ENCODE measurements around the gene R3HDM2. TPM values are rescaled to one million over a fixed set of nuclear protein-coding genes. Genes with fewer than 3 reads are reported as not detected.
A peak's percentile ranks its signal among the peaks of the same experiment; 100 is the strongest.

R3HDM2 gene
- polyA plus RNA-seq, 4 donors: 52.3 to 104 (median 80.9) TPM

DNA sequence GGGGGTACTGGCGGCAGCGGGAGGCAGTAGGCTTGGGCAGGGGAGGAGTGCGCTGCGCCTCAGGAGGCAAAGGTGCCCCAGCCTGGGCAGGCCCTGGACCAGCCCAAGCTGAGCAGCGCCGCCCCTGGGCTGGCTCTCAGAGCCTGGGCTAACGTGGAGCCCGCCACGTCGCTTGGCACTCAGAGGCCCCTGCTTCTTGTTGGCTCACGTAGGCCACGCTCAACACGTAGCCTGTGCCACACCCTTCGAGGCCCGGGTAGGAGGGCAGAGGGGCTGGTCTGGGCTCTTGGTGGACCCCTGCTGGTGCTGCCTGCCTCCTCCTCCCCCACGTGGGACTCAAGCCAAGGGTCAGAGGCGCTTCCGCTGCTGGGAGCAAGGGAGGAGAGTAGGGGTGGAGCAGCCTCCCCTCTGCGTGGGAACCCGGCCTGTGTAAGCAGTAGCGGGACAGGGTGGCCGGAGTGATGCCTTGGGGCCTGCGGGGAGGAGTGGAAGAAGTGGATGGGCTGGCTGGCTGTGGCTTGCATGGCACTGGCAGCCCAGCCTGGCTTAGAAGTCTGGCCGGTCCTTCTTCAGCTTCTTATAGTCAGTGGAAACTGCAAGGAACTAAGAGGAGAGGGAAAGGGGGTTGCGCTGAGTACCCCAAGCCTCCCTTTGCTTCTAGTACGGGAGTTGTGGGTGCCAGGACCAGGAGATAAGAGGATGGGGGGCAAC is 195.7 kb downstream of the R3HDM2 start:
- DNase-seq (ENCODE audit: low read depth in 4 of 4, low spot score in 2 of 4): no peak

DNA sequence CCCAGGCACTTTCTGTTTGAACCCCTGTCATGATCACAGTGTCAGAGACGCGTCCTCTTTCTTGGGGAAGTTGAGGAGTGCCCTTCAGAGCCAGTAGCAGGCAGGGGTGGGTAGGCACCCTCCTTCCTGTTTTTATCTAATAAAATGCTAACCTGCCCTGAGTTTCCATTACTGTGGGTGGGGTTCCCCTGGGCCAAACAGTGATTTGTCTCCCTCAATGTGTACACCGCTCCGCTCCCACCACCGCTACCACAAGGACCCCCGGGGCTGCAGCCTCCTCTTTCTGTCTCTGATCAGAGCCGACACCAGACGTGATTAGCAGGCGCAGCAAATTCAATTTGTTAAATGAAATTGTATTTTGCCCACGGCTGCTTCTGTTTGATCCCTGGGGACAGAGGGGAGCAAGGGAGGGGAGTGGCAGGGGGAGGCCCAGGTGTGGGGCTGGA is 196.2 kb downstream of the R3HDM2 start:
- DNase-seq (ENCODE audit: low read depth in 4 of 4, low spot score in 2 of 4): no peak

DNA sequence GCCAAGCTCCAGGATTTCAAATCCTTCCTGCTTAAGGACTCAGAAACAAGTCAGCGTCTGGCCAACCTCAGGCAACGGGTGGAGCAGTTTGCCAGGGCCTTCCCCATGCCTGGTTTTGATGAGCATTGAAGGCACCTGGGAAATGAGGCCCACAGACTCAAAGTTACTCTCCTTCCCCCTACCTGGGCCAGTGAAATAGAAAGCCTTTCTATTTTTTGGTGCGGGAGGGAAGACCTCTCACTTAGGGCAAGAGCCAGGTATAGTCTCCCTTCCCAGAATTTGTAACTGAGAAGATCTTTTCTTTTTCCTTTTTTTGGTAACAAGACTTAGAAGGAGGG is 196.6 kb downstream of the R3HDM2 start:
- no peak for DNase-seq (ENCODE audit: low read depth in 4 of 4, low spot score in 2 of 4)

DNA sequence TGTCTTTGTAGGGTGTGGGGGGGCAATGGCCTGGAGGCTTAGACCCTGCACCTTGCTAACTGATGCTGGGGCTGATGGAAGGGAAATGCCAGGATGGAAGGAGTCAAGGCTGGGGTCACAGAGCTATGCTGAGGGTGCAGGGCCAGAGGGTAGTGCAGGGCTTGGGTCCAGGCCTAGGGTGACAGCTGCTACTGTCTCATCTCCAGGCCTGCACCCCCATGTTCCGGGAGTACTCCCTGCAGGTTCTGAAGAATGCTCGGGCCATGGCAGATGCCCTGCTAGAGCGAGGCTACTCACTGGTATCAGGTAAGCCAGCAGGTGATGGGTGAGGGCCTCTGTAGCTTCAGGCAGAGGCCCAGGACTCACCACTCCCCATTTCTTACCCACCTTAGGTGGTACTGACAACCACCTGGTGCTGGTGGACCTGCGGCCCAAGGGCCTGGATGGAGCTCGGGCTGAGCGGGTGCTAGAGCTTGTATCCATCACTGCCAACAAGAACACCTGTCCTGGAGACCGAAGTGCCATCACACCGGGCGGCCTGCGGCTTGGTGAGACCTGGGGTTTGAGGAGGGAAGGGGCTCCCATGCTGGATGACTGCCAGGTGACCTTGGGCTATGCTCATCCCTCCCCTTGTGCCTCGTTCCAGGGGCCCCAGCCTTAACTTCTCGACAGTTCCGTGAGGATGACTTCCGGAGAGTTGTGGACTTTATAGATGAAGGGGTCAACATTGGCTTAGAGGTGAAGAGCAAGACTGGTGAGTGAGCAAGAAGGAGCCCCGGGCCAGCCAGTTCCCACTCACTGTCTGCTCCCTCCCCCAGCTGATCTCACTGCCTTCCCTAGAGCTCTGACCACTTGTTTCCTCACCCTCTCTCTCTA is 197.2 kb downstream of the R3HDM2 start:
- no peak for DNase-seq (ENCODE audit: low read depth in 4 of 4, low spot score in 2 of 4)

DNA sequence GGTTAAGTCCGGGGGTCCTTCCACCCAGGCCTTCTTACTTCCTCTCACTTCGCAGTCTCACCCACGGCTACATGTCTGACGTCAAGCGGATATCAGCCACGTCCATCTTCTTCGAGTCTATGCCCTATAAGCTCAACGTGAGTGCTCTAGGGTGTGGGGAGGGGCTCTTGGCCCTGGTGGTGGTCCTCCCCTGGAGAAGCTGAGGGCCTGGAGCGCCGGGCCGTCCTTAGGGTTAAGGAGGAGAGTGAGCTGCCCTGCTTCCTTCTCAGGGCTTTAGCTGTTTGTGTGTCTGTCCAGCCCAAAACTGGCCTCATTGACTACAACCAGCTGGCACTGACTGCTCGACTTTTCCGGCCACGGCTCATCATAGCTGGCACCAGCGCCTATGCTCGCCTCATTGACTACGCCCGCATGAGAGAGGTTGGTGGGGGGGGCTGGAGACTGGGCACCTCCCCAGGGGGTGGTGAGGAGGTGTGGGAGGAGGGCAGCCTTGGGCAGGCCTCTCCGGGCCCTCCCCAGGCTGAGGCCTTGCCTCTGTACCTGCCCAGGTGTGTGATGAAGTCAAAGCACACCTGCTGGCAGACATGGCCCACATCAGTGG is 198.6 kb downstream of the R3HDM2 start:
- DNase-seq (ENCODE audit: low read depth in 4 of 4, low spot score in 2 of 4): no peak

DNA sequence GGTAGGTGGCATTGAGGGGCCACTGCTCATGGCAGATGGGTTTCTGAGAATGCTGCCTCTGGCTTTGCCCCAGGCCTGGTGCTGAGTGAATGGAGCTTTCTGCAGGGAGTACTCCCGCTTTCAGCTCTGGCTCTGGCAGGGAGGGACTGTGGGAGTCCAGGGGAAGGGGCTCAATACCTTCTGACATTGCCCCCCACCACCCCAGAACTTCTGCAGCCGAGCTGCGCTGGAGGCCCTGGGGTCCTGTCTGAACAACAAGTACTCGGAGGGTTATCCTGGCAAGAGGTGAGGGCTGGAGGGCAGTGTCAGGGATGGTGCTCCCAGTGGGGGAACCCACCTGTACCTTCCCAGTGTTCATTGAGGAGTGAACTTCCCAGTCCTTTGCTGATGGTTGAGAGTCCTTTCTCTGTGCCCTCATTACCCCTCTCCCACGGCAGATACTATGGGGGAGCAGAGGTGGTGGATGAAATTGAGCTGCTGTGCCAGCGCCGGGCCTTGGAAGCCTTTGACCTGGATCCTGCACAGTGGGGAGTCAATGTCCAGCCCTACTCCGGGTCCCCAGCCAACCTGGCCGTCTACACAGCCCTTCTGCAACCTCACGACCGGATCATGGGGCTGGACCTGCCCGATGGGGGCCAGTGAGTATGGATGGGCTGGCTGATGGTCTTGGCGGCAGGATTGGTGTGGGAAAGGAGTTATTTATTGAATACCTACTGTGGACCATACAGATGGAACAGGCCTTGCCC is 199.4 kb downstream of the R3HDM2 start:
- DNase-seq (ENCODE audit: low read depth in 4 of 4, low spot score in 2 of 4): no peak

DNA sequence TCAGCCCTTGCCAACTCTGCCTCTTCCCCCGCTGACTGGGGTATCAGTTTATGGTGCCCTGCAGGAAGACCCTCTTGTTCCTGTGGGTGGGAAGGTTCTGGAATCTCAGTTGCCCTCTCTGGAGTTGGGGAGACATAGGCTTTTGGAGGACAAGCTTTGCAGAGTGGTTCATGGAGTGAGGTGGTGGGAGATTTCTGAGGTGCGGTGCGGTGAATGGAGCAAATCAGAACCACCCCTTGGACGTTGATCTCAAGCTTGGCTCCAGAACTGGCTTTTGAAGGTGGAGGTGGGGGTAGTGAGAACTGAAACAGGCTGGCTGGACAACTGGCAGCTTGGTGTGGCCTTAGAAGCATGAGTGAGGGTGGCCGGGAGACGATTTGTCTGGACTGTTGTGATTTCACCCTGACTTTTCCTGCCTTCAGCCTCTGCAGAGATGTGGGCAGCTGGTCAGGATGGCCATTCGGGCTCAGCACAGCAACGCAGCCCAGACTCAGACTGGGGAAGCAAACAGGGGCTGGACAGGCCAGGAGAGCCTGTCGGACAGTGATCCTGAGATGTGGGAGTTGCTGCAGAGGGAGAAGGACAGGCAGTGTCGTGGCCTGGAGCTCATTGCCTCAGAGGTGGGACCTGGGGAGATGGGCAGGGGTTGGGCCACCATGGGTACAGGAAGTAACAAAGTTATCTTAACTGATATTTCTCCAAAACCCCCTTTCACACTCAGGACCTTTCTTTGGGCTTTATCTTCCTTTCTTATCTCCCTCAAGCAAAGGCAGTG is 200.3 kb downstream of the R3HDM2 start:
- DNase-seq (ENCODE audit: low read depth in 4 of 4, low spot score in 2 of 4): no peak

DNA sequence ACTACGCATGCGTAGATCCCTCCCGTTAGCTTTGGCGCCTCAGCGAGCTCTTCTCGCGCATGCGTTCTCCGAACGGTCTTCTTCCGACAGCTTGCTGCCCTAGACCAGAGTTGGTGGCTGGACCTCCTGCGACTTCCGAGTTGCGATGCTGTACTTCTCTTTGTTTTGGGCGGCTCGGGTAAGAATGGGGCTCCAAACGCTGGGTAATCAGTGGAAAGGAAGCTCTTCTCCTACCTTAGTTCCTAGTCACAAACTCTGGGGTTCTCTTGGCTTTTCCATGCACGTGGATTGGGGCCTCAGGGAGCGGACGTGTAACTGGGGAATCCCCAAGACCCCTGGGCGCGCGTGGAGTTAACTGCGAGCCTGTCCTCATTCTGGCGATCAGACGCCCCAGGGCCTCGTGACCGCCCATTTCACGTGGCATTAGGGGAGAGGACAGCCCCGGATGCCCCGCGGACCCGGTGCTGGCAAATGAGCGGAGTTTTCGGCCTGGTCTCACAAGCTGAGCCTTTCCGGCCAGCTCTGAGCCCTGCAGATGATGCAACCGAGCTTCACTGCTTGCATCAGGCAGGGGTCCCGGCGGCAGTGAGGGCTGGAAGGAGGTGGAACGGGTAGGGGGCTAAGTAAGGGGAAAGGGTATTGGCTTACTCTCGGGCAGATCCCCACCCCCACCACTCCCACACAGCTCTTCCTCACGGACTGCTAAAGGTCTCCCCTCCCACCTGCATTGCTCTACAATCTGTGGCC is 201.0 kb downstream of the R3HDM2 start, which contains the start of gene SHMT2:
TSS of gene SHMT2 (plus strand) at position 78 of the 747 bp plus-strand sequence. CDS start at position 146, 68 bp downstream.
- peak; percentile 79 to 94 (median 85) for DNase-seq (ENCODE audit: low read depth in 4 of 4, low spot score in 2 of 4)

DNA sequence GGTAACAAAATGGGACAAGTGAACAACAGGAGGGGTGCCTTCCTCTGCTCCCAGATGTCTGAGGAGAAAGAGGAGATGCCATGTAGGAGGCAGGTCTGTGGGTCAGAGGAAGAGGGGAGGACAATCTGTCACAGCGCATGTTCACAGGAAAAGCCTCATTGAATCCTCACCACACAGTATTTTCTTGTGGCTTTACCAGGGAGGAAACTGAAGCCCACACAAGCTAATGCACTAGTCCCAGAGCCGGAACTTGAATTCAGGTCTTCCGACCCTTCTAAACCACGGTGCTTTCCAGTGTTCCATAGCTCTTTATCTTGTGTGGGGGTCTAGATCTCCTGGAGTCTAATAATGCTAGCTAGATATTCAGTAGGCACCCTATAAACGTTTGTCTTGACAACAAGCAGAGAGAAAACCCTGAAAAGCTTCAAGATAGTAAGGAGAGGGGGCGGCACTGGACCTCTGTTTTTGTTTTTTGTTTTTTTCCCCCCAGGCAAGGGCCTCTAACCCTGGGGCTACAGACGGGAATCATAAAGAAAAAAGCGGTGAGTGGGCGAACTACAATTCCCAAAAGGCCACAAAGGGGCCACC is 201.7 kb downstream of the R3HDM2 start:
- no peak for DNase-seq (ENCODE audit: low read depth in 4 of 4, low spot score in 2 of 4)

DNA sequence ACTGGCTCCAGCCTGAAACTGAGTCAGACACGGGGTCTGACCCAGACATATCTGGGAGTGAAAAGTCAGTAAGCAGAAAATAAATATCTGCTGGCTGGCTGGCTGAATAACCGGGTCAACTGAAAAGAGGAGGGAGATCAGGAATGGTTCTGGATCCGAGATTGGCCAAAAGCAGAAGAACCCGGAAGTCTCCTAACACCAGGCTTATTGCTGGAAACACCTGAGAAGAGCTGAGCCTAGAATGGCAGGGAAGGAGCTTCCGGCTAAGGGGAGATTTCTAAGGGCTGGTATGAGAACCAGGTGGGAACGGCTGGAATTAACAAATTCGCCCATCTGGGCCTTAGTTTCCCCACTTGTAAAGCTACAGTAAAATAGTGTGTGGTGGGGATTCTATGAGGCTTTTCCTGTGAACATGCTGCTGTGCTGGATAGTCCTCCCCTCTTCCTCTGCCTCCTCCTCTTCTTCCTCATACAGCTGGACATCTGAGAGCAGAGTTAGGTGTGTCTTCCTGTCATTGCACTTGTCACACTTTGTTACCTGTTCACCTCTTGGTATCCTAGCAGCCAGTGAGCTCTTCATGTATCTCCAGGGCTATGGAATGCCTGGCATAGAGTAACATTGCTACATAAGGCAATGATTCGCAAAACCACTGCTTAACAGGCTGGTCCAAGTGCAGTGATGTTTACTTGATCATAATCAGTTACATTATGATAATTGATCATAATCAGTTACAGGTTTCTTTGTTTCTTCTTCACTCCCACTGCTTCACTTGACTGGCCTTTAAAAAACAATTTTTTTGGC is 203.3 kb downstream of the R3HDM2 start:
- DNase-seq (ENCODE audit: low read depth in 4 of 4, low spot score in 2 of 4): no peak

DNA sequence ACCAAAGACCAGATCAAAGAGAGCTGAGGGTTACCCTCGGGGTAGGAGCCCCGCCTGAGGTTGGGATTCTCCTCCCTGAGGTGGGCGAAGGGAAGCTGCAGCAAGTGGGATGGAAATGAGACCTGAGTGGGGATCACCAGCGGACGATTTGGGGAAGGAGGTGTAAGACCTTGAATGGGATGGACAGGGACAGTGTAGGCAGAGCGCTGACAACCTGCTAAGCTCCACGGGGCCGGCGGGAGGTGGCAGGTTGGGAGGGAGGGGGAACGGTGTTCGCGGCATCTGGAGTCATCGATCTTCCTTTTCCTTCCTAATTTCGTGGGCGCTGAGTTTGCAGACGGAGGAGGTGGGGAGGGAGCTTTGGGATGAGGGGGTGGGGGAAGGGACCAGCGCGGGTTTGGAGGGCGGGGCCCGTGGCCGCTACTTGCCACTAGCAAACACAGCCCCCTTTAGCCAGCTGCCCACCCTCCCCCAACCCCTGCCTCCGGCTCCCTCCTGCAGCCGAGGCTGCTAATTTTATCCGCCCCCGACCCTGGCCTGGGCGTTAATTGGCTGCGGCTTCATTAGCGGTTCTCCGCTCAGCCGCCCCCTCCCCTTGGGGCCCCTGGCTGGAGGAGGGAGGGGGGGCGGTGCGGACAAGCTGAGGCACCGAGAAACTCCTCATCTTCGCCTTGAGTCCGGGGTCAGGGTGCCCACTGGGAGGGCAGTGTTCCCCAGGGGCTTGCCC is 204.1 kb downstream of the R3HDM2 start:
- no peak for DNase-seq (ENCODE audit: low read depth in 4 of 4, low spot score in 2 of 4)

DNA sequence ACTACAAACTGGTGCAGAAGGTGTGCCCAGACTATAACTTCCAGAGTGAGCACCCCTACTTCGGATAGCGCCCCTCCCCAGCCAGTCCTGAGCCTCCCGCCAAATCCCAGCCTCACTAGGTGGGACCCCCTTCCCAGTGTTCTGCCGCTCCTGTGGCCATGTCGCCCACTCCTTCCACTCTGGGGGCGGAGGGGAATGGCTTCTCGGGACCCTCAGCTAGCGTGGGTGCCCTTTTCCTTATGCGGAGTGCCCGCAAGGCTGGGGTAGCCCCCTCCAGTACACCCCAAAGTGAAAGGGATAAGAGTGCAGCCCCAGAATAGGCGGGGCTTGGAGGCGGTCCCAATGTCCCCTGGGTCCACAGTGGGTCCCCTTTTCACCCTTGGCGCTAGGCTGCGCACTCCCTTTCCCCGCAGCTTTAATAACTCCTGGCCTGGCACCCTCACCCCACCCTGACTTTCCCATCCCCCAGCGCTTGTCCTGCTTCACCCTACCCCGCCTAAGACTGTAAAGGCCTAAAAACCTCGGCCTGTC is 205.1 kb downstream of the R3HDM2 start:
- no peak for DNase-seq (ENCODE audit: low read depth in 4 of 4, low spot score in 2 of 4)

DNA sequence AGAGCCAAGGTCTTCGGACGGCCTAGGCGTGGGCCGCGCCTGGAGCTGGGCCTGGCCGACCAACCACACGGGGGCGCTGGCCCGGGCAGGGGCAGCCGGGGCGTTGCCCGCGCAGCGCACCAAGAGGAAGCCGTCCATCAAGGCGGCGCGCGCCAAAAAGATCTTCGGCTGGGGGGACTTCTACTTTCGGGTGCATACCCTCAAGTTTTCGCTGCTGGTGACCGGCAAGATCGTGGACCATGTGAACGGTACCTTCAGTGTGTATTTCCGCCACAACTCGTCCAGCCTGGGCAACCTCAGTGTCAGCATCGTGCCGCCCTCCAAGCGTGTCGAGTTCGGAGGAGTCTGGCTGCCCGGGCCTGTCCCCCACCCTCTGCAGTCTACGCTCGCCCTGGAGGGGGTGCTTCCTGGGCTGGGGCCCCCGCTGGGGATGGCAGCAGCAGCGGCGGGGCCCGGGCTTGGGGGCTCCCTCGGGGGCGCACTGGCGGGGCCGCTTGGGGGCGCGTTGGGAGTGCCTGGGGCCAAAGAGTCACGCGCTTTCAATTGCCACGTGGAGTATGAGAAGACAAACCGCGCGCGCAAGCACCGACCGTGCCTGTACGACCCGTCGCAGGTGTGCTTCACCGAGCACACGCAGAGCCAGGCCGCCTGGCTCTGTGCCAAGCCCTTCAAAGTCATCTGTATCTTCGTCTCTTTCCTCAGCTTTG is 205.7 kb downstream of the R3HDM2 start:
- DNase-seq (ENCODE audit: low read depth in 4 of 4, low spot score in 2 of 4): no peak

DNA sequence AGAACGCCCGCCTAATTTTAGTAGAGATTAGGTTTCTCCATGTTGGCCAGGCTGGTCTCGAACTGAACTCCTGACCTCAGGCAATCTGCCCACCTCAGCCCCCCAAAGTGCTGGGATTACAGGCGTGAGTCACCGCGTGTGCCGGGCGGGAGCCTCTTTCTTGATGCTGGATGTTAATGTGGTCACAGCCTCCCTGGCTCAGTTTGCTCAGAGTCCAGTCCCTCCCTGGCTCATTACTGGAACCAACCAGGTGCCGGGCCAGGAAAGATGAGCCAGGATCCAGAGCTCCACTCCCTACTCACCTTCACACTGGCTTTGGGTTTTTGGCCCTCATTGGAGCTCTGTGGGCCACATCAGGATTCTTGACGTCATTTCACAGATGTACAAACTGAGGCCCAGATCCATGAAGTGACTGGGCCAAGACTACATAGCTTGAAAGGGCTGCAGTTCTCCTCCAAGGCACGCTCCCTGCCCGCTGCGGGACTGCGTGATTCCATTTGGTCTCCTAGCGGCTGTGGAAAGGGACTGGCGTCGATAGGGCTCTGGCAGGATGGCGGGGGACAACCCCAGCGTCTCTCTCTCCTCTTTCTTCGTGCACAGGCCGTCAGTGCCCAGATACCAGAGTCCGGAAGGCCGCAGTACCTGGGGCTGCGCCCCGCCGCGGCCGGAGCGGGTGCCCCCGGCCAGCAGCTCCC is 206.4 kb downstream of the R3HDM2 start:
- no peak for DNase-seq (ENCODE audit: low read depth in 4 of 4, low spot score in 2 of 4)

DNA sequence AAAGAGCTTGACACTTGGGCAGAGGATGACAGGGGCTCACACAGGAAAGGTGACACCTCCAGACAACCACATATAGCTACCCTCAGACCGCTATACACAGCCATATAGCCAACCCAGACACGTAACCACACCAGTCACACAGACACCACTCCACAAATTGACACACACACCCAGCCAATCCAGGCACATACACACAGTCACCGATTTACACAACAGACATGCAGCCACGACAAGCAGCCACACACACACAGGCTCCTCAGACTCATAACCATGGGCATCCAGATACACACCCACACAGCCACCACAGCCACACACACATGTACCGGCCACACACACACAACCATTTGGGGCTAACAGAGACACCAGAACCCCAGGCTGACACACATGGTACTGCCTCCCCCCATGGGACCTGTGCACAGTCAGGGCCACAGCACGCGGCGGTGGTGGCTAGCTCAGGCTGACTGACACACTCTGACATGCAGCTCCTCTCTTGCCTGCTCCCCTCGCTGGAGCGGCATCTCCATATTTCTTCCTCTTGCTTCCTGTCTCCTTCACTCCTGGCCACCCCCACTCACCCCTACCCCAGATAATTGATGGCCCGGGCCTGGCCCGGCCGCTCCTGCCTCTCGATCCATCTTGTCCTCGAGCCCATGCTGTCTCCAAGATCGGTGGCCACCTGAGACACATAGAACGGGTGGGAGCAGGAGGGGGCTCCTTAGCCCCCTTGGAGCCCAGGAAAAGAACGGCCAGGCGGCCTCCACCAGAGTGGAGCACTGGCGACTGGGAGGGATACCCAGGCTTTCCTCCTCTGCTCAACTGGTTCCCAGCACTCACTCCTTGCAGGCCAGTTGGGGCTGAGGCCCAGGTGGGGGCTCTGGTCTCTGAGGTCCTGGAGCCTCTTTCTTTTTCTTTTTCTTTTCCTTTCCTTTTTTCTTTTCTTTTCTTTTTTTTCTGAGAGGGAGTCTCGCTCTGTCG is 207.4 kb downstream of the R3HDM2 start:
- no peak for DNase-seq (ENCODE audit: low read depth in 4 of 4, low spot score in 2 of 4)

Measured in left renal cortex interstitium (tissue), 4 donors.